Fibroblast of pulmonary artery (primary cell): Measurements from ENCODE around the gene VPS26B.
A peak's percentile ranks its signal among the peaks of the same experiment; 100 is the strongest.
"Not testable (repeated sequence)": the region's sequence is repeated elsewhere in the genome, so short reads cannot be mapped to it uniquely, and the experiment has no call there.

Source experiments
- DNase-seq: peaks from one replicate; pipeline ENCODE4 v3.0.0-alpha.2; 2010; ENCODE audit warnings: low read depth
- H3K4me3 ChIP-seq: replicated peaks from 2 replicates; pipeline ENCODE4 v1.5.1; 2011; ENCODE audit warnings: low read depth, mild to moderate bottlenecking, control low read depth, low read length, moderate library complexity
- TF ChIP-seq, protein P1 (sequence below): IDR thresholded peaks from 2 replicates; pipeline ENCODE4 v1.5.1; 2011; ENCODE audit warnings: mild to moderate bottlenecking, control low read depth, low read length, inconsistent platforms; ENCODE audit errors: missing control alignments

VPS26B gene

GRCh38 chr11:134248910-134249480 lies 24.5 kb downstream of the VPS26B start:
- H3K4me3 ChIP-seq, result no peak overlapping the region
- DNase-seq, result no peak
- TF ChIP-seq, protein P1, sequence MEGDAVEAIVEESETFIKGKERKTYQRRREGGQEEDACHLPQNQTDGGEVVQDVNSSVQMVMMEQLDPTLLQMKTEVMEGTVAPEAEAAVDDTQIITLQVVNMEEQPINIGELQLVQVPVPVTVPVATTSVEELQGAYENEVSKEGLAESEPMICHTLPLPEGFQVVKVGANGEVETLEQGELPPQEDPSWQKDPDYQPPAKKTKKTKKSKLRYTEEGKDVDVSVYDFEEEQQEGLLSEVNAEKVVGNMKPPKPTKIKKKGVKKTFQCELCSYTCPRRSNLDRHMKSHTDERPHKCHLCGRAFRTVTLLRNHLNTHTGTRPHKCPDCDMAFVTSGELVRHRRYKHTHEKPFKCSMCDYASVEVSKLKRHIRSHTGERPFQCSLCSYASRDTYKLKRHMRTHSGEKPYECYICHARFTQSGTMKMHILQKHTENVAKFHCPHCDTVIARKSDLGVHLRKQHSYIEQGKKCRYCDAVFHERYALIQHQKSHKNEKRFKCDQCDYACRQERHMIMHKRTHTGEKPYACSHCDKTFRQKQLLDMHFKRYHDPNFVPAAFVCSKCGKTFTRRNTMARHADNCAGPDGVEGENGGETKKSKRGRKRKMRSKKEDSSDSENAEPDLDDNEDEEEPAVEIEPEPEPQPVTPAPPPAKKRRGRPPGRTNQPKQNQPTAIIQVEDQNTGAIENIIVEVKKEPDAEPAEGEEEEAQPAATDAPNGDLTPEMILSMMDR, result no peak

DNA sequence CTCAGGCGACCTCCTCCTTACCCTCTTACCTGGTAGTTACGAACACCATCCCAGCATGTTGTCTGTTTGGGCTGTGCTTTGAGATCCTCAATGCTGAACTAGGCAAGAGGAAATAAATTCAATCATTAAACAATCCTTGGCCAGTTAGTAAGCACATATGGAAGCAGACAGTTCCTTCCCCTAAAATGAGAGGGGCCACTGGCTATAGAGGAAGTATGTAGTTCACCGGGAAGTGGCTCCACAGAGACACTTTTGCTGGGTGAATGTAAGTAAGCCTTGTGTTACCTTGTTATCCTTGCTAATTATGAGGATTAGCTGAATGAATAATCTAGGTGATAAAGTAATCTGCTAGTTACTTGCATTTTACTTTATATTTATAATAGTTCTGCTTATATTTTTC lies 25.8 kb downstream of the VPS26B start:
- no peak for DNase-seq
- no peak overlapping the region for H3K4me3 ChIP-seq
- TF ChIP-seq, protein P1, result no peak

GRCh38 chr11:134250675-134251074 lies 26.2 kb downstream of the VPS26B start:
- TF ChIP-seq, protein P1, result no peak
- DNase-seq, result no peak
- no peak overlapping the region for H3K4me3 ChIP-seq

DNA sequence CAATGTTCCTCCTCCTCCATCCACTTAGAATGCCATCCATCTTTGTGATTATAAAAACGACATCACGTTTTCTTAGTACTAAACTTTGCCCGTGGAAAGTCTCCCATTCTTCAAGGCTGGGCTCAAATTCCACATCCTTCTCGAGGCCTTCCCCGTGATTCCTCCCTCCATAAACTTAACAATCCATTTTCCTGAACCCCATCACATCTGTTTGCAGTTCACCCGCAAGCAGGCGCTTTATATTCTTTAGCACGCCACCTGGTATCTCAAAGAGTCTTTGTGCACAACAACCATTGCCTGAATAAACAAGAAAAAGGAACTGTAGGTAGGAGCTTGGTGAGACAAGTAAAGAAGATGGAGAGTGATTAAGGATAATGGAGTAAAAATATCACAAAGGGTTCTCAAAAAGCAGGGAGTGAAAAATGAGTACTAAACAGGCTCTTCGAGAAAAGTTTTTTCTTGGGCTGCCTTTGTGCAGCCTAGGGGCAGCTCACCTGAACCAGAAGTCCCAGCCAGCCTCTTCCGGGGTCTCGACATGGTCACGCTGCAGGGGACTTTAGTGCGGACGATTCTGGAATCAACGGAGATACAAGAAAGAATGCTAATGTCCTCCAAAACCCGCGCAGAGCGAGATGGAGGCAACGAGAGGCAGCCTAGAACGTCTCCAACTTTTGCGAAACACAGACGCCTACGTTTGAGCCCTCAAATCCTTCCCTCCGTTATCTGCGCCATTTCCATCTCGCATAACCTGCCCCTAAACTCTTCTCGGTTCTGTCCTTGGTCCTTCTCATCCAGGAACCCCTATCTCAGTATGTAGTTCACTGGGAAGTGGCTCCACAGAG lies 28.1 kb downstream of the VPS26B start:
- H3K4me3 ChIP-seq, result peak overlapping the region; percentile 82
- TF ChIP-seq, protein P1, result no peak
- DNase-seq, result peak; percentile 65

- peak; percentile 97 for DNase-seq
- TF ChIP-seq, protein P1, result no peak
- peak within 1 kb of the TSS; percentile 82 for H3K4me3 ChIP-seq
Observed at GRCh38 chr11:134253188-134253993, 28.9 kb downstream of the VPS26B start, which contains the start of the genes ACAD8 and THYN1. Gene ACAD8, plus strand, starts transcription at chr11:134253568. Its CDS starts 33 bp downstream, at chr11:134253601. Gene THYN1, minus strand, starts transcription at chr11:134253352. Its CDS starts 470 bp downstream, at chr11:134252882.

DNA sequence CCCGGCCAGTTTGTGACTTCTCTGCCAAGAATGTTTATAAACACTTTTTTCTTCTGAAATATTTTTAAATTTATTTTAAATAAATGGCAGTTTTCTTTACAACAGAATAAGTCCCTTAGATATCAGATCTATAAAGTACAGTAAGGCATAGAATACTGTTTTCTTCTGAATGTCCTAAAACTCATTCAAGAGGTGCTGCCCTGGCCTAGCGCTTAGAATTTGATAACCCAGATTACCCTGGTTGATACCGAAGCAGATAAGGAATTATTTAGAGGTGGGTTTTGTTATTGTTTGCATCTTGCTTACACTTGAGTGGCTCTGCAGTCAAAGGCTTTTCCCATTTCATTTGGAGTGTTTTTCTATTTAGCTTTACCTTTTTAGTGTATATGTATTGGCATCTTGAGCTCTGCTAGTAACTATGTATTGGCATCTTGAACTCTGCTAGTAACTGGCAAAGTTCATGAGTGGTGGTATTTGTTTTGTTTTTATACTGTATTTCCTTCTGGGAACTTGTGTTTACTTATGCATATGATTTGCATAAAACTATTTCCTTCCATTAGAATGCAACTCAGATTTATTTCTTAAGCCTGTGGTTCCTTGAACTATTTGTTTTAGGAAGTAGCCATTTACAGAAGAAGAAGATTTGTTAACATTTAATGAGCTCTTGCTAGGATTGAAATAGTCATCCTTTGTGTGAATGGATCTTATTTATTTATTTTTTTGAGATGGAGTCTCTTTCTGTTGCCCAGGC lies 30.1 kb downstream of the VPS26B start:
- no peak for DNase-seq
- TF ChIP-seq, protein P1, result no peak
- H3K4me3 ChIP-seq, result peak overlapping the region; percentile 82

DNA sequence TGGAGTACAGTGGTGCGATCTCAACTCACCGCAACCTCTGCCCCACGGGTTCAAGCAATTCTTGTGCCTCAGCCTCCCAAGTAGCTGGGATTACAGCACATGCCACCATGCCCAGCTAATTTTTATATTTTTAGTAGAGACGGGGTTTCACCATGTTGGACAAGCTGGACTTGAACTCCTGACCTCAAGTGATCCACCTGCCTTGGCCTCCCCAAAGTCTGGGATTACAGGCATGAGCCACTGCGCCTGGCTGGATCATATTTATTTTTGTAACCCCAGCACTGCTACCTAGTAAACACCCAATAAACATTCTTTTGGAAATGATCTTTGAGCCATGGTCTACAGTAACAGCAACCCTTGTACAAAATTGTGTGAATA lies 30.7 kb downstream of the VPS26B start:
- not testable (repeated sequence) for H3K4me3 ChIP-seq, DNase-seq
